GM12801 (cell line): ENCODE measurements around the gene SRPX2.

Experiments
- CTCF ChIP-seq: IDR thresholded peaks from one replicate; pipeline ENCODE4 v1.5.1; 2011; ENCODE audit warnings: control low read depth; ENCODE audit not compliant: insufficient read length; ENCODE audit errors: extremely low read depth

Gene SRPX2

GRCh38 chrX:100698551-100698950 is 54.6 kb downstream of the SRPX2 start:
- TF ChIP-seq CTCF: no peak

- no peak for TF ChIP-seq CTCF
Observed at GRCh38 chrX:100700809-100701208, 56.8 kb downstream of the SRPX2 start.

DNA sequence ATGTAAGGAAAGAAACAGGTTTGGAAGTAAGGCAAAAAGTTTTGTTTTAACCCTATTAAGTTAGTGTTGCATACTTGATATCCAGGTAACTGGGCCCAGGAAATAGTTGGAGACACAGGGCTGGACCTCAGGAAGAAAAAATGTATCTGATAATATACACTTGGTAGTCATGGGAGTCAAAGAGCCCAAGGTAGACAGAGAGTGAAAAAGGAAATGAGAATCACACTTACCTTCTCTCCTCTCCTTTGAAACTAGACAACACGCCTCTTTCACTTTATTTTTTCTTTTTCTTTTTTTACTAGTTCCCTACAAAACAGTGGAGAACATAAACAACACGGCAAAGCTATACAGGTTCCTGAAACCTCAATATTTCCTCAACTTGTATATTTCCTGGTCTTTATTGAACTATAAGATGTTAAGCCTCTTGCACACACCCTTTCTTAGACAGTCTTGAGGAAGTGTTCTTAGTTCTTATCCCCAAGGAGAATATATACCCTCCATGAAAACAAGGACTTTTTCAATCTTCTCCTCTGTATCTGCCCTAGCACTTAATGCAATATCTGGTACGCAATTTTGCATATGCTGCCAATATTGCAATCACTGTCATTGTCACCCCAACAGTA is 60.7 kb downstream of the SRPX2 start:
- no peak for TF ChIP-seq CTCF

DNA sequence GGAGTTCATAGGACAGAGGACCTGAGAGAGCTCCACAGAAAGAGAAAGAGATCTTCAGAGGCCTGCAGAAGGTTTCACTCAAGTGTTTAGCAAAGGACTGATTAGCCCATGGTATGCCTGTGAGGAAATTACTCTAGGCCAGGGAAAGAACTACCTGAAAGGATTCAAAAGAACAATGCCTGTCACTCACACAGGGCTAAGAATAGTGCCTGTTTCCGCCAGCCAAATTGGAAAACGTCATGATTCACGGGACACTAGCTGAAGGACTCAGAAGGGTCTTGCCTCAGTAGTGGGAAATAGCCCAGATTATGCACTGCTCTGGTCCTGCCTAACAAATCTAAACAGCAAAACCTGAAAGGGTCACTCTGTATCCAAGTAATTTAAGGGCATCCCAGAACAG is 66.8 kb downstream of the SRPX2 start:
- no peak for TF ChIP-seq CTCF

DNA sequence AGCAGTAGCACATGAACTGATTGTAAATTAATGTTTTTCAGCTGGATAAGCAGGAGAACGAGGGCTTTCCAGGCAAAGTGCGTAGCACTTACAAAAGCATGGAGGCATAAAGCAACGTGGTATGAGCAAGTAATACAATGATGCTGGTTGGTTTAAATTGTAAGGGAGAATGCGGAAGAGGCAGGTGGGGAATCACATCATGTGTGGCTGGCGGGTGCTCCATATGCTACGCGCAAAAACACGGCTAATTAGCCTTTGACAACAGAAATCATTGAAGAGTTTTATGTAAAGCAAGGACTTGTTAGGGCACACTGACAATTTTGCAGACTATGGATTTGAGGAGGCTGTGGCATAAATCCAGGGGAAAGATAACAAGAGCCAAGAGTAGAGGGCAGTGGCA is 73.4 kb downstream of the SRPX2 start:
- no peak for TF ChIP-seq CTCF

- TF ChIP-seq CTCF: no peak
Observed at GRCh38 chrX:100719139-100719538, 75.1 kb downstream of the SRPX2 start.

- no peak for TF ChIP-seq CTCF
Observed at GRCh38 chrX:100720301-100720700, 76.3 kb downstream of the SRPX2 start.
